HG02763 (cell line): ENCODE data around the gene GRIN3B.
"Not testable (repeated sequence)": the region's sequence is repeated elsewhere in the genome, so short reads cannot be mapped to it uniquely, and the experiment has no call there.

Source experiments
- ATAC-seq: cut with Tn5 transposase; IDR thresholded peaks from one replicate; pipeline ENCODE4 v1.9.1; 2021; ENCODE audit warnings: mild to moderate bottlenecking, moderate library complexity; ENCODE audit not compliant: unreplicated experiment

The GRIN3B gene

GRCh38 chr19:1018393-1018792, 18.2 kb downstream of the GRIN3B start:
- no peak for ATAC-seq

- no peak for ATAC-seq
Observed at GRCh38 chr19:1018932-1019615, 18.9 kb downstream of the GRIN3B start.

GRCh38 chr19:1019616-1019961, 19.4 kb downstream of the GRIN3B start:
- no peak for ATAC-seq

- no peak for ATAC-seq
Observed at GRCh38 chr19:1019980-1020867, 20.0 kb downstream of the GRIN3B start.

GRCh38 chr19:1020868-1021425, 20.7 kb downstream of the GRIN3B start, which contains the start of gene TMEM259:
TSS of gene TMEM259 (minus strand) at chr19:1021123. CDS start at chr19:1020996, 127 bp downstream.
- peak; percentile 81 for ATAC-seq

GRCh38 chr19:1023883-1024188, 23.6 kb downstream of the GRIN3B start:
- not testable (repeated sequence) for ATAC-seq

- ATAC-seq, result not testable (repeated sequence)
Observed at GRCh38 chr19:1025080-1025479, 24.9 kb downstream of the GRIN3B start.

GRCh38 chr19:1025960-1026782, 26.0 kb downstream of the GRIN3B start, which contains the start of gene CNN2:
TSS of gene CNN2 (plus strand) at chr19:1026608. CDS start at chr19:1026662, 54 bp downstream.
- ATAC-seq, result peak; percentile 56

GRCh38 chr19:1026783-1027649, 26.8 kb downstream of the GRIN3B start:
- ATAC-seq, result no peak

GRCh38 chr19:1027650-1028061, 27.4 kb downstream of the GRIN3B start:
- no peak for ATAC-seq

- no peak for ATAC-seq
Observed at GRCh38 chr19:1028062-1028926, 28.1 kb downstream of the GRIN3B start.

GRCh38 chr19:1032264-1032867, 32.1 kb downstream of the GRIN3B start:
- no peak for ATAC-seq

GRCh38 chr19:1035998-1036621, 35.9 kb downstream of the GRIN3B start:
- no peak for ATAC-seq

GRCh38 chr19:1037621-1038064, 37.4 kb downstream of the GRIN3B start:
- no peak for ATAC-seq

- ATAC-seq, result no peak
Observed at GRCh38 chr19:1038978-1039645, 38.9 kb downstream of the GRIN3B start.

- ATAC-seq, result peak; percentile 69
Observed at GRCh38 chr19:1039646-1040475, 39.6 kb downstream of the GRIN3B start, which contains the start of gene ABCA7. TSS of gene ABCA7 (plus strand) at chr19:1040107. CDS start at chr19:1041362, 1,255 bp downstream.
